Bladder microvascular endothelial cell (primary cell): ENCODE results near the gene RBM17. TPM values are rescaled to one million over a fixed set of nuclear protein-coding genes. Genes with fewer than 3 reads are reported as not detected.

ENCODE experiments used
- total RNA-seq: library from RNA; depleted of rRNA; stranded (reverse); fragments of >200 nt; gene quantifications from 2 replicates; pipeline ENCODE4 v1.2.3, GENCODE V29; 2014

RBM17 gene, protein sequence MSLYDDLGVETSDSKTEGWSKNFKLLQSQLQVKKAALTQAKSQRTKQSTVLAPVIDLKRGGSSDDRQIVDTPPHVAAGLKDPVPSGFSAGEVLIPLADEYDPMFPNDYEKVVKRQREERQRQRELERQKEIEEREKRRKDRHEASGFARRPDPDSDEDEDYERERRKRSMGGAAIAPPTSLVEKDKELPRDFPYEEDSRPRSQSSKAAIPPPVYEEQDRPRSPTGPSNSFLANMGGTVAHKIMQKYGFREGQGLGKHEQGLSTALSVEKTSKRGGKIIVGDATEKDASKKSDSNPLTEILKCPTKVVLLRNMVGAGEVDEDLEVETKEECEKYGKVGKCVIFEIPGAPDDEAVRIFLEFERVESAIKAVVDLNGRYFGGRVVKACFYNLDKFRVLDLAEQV
- 36.3 and 66.2 TPM in 2 replicates for total RNA-seq

GRCh38 chr10:6088721-6089333, at the start of gene RBM17:
Gene RBM17, plus strand, starts transcription at chr10:6089034. Its CDS starts 8,032 bp downstream, at chr10:6097066.

DNA sequence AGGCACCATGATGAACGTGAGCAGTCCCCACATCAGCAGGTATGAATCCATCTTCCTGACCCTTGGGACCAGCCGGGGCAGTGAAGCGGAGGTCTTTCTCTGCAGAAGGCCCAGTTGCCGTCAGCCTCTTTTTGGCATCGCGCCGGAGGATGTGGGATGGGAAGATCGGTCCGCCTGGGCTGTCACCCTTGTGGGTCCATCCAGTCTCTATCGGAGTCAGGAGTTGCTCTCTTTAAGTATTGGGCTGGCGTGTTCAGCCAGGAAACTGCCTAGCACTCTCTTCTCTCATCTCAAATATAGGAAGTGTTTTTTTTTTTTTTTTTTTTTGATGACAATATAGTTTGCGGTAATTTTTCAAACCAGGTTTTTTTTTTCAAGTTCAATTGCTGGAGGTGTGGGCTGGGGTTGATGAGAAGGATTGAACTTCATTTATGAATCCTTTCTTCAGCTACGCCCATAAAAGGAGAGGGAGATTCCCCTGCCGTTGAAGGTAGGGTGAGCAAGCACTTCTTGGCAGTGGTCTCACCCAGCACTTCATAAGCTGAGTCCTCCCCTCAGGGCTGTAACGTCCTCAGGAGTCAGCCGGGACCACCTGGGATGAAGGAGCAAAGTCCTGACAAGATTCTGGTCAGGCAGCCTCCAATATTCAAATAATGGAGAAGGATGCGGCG, 26.6 kb upstream of the RBM17 start, which contains the start of gene IL2RA:
Gene IL2RA (minus strand): TSS at position 267 of the 671 bp plus-strand sequence. CDS start 216 bp downstream, at position 51.

Other genes starting within 250 kb of the RBM17 start
- gene ANKRD16, start 199.1 kb upstream of the RBM17 start, total RNA-seq, result 2.3 and 6.4 TPM in 2 replicates
- gene FBH1, start 198.8 kb upstream of the RBM17 start, total RNA-seq, result 78.5 and 129 TPM in 2 replicates
- gene IL15RA, start 111.5 kb upstream of the RBM17 start, total RNA-seq, result 6.8 and 10.8 TPM in 2 replicates
- gene IL2RA, start 26.7 kb upstream of the RBM17 start, total RNA-seq, result not detected in 2 replicates
- 8.3 and 29.1 TPM in 2 replicates for gene PFKFB3, start 113.9 kb downstream of the RBM17 start, total RNA-seq